GM23338 (cell line): ENCODE results near the gene TOM1L2. TPM values are rescaled to one million over a fixed set of nuclear protein-coding genes. Genes with fewer than 3 reads are reported as not detected.

ENCODE experiments used
- ATAC-seq: fragments of 200-7000 bp; cut with Tn5 transposase; 3 replicates; pipeline ENCODE4 v1.9.1; 2020
- DNase-seq: peaks from one replicate; pipeline ENCODE4 v3.0.0-alpha.2; 2015; ENCODE audit warnings: low spot score
- H2AFZ ChIP-seq: fragments of 200-600 bp; sonication (generic); 2 replicates; pipeline ENCODE4 v1.8.0; 2016; ENCODE audit warnings: antibody characterized with exemption, mild to moderate bottlenecking, moderate library complexity
- H3F3A ChIP-seq: fragments of 200-600 bp; sonication (generic); replicated peaks from 2 replicates; pipeline ENCODE4 v1.8.0; 2017; ENCODE audit warnings: antibody characterized with exemption, mixed run types, low read depth
- H3K27ac ChIP-seq: fragments of 200-600 bp; sonication (generic); 2 replicates; pipeline ENCODE4 v1.6.1; 2016; ENCODE audit warnings: low read depth
- H3K27me3 ChIP-seq: fragments of 200-600 bp; sonication (generic); 2 replicates; pipeline ENCODE4 v1.8.0; 2016; ENCODE audit warnings: mild to moderate bottlenecking, mixed run types, moderate library complexity; ENCODE audit not compliant: insufficient read depth
- H3K36me3 ChIP-seq: fragments of 200-600 bp; sonication (generic); 2 replicates; pipeline ENCODE4 v1.8.0; 2016; ENCODE audit warnings: mild to moderate bottlenecking; ENCODE audit not compliant: insufficient read depth
- H3K4me1 ChIP-seq: fragments of 200-600 bp; sonication (generic); 2 replicates; pipeline ENCODE4 v1.8.0; 2016; ENCODE audit warnings: mild to moderate bottlenecking, moderate library complexity; ENCODE audit not compliant: insufficient read depth
- H3K4me2 ChIP-seq: fragments of 200-600 bp; sonication (generic); 2 replicates; pipeline ENCODE4 v1.7.1; 2017; ENCODE audit warnings: mixed run types
- H3K4me3 ChIP-seq: fragments of 200-600 bp; sonication (generic); 2 replicates; pipeline ENCODE4 v1.6.1; 2016; ENCODE audit warnings: mixed run types
- H3K79me2 ChIP-seq: fragments of 200-600 bp; sonication (generic); replicated peaks from 2 replicates; pipeline ENCODE4 v1.8.0; 2017; ENCODE audit warnings: mild to moderate bottlenecking; ENCODE audit not compliant: insufficient read depth
- H3K9me2 ChIP-seq: fragments of 200-600 bp; sonication (generic); 2 replicates; pipeline ENCODE4 v1.8.0; 2017; ENCODE audit not compliant: insufficient read depth
- H4K20me1 ChIP-seq: fragments of 200-600 bp; sonication (generic); replicated peaks from 2 replicates; pipeline ENCODE4 v1.8.0; 2017; ENCODE audit warnings: mild to moderate bottlenecking; ENCODE audit not compliant: insufficient read depth
- H3K27ac Mint-ChIP-seq: 2 replicates; pipeline ENCODE4 v1.8.0; 2020; ENCODE audit warnings: inconsistent platforms, mild to moderate bottlenecking, moderate library complexity, mixed read lengths
- H3K27me3 Mint-ChIP-seq: 3 replicates; pipeline ENCODE4 v1.8.0; 2022; ENCODE audit warnings: low read depth, mild to moderate bottlenecking, moderate library complexity, mixed read lengths, inconsistent platforms; ENCODE audit not compliant: insufficient read depth, poor library complexity
- H3K36me3 Mint-ChIP-seq: 3 replicates; pipeline ENCODE4 v1.8.0; 2021; ENCODE audit warnings: low read depth, mild to moderate bottlenecking, inconsistent platforms, moderate library complexity, mixed read lengths
- H3K4me1 Mint-ChIP-seq: 3 replicates; pipeline ENCODE4 v1.8.0; 2020; ENCODE audit warnings: mild to moderate bottlenecking, inconsistent platforms, mixed read lengths
- H3K4me3 Mint-ChIP-seq: 3 replicates; pipeline ENCODE4 v1.8.0; 2021; ENCODE audit warnings: moderate library complexity, mild to moderate bottlenecking, inconsistent platforms, mixed read lengths
- H3K9me3 Mint-ChIP-seq: 3 replicates; pipeline ENCODE4 v1.8.0; 2020; ENCODE audit warnings: moderate library complexity, mild to moderate bottlenecking, inconsistent platforms, mixed read lengths
- ETS1 ChIP-seq: IDR thresholded peaks from 2 replicates; pipeline ENCODE4 v1.6.1; 2016; ENCODE audit warnings: antibody characterized with exemption
- EZH2phosphoT487 ChIP-seq: fragments of 200-600 bp; sonication (generic); IDR thresholded peaks from one replicate; pipeline ENCODE4 v1.8.1; 2018; ENCODE audit warnings: antibody characterized with exemption; ENCODE audit not compliant: unreplicated experiment
- ZNF331 ChIP-seq: fragments of 250-450 bp; sonication (Bioruptor Pico); IDR thresholded peaks from 2 replicates; pipeline ENCODE4 v1.5.0; 2020; ENCODE audit warnings: low read depth, mild to moderate bottlenecking, moderate library complexity
- ZNF462 ChIP-seq: fragments of 250-450 bp; sonication (Bioruptor Pico); IDR thresholded peaks from 2 replicates; pipeline ENCODE4 v1.5.0; 2020; ENCODE audit warnings: mild to moderate bottlenecking, moderate library complexity
- polyA plus RNA-seq: library from polyadenylated mRNA; unstranded; fragments of >200 nt; fragmentation: Nextera tagmentation; extraction: Ambion mirVana; gene quantifications from 2 replicates; pipeline ENCODE4 v1.2.1, GENCODE V29; 2016
- total RNA-seq: library from RNA; depleted of rRNA; stranded (reverse); fragments of >200 nt; shearing (Covaris generic); gene quantifications from 2 replicates; pipeline ENCODE4 v1.2.3, GENCODE V29; 2014
- TF ChIP-seq, protein P1 (sequence below), 2 experiments: fragments of 200-600 bp in 1 of 2; sonication (generic) in 1 of 2; conservative IDR thresholded peaks; 2 replicates each; pipeline versions ENCODE4 v1.5.1 to v1.6.1; 2016 to 2017; ENCODE audit warnings: antibody characterized with exemption in 2 of 2, low read depth in 2 of 2, mild to moderate bottlenecking in 2 of 2, moderate library complexity in 1 of 2

TOM1L2 gene
- total and polyA plus RNA-seq, 2 experiments from 2014 or later: 3.3 TPM

GRCh38 chr17:17942846-17943245 is 29.4 kb downstream of the TOM1L2 start:
- Histone ChIP-seq H3K27me3 (no peaks in the 10 kb centered on the region), H4K20me1 (no peaks in the 10 kb centered on the region), H3K4me2 (peak overlapping the region; percentile 31), H3K4me3 (no peak overlapping the region), H2AFZ (0 out of 2 replicates have a peak overlapping the region, but pooled peaks have one; percentile 18), H3K27ac (peak overlapping the region; percentile 70; the same call in 1 of the 2 replicates), H3K9me2 (no peaks in the 10 kb centered on the region), H3K36me3 (no peaks in the 10 kb centered on the region), H3K4me1 (peaks cover 36% of the 10 kb centered on the region), H3K79me2 (no peaks in the 10 kb centered on the region), H3F3A (no peaks in the 10 kb centered on the region)
- H3K4me3 Mint-ChIP-seq: no peak overlapping the region; the same call in 2 of the 3 replicates
- DNase-seq (no peak), ATAC-seq (no peak)
- no peaks in the 10 kb centered on the region for H3K9me3 Mint-ChIP-seq
- no peak for TF ChIP-seq ETS1
- TF ChIP-seq, protein P1, sequence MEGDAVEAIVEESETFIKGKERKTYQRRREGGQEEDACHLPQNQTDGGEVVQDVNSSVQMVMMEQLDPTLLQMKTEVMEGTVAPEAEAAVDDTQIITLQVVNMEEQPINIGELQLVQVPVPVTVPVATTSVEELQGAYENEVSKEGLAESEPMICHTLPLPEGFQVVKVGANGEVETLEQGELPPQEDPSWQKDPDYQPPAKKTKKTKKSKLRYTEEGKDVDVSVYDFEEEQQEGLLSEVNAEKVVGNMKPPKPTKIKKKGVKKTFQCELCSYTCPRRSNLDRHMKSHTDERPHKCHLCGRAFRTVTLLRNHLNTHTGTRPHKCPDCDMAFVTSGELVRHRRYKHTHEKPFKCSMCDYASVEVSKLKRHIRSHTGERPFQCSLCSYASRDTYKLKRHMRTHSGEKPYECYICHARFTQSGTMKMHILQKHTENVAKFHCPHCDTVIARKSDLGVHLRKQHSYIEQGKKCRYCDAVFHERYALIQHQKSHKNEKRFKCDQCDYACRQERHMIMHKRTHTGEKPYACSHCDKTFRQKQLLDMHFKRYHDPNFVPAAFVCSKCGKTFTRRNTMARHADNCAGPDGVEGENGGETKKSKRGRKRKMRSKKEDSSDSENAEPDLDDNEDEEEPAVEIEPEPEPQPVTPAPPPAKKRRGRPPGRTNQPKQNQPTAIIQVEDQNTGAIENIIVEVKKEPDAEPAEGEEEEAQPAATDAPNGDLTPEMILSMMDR (conservative IDR thresholded peaks at IDR 0.05; ENCODE audit: low read depth in 2 of 2): no peak
- no peak for TF ChIP-seq ZNF331 (CRISPR knock-in tag)
- TF ChIP-seq EZH2phosphoT487: no peak
- no peak for TF ChIP-seq ZNF462
- H3K4me1 Mint-ChIP-seq: peaks cover 23% of the 10 kb centered on the region
- H3K27me3 Mint-ChIP-seq: peaks cover 2% of the 10 kb centered on the region
- H3K27ac Mint-ChIP-seq: no peak overlapping the region
- no peaks in the 10 kb centered on the region for H3K36me3 Mint-ChIP-seq
